Endothelial cell of umbilical vein (primary cell): Measurements from ENCODE around the gene NEUROG1.

Source experiments
- EZH2 ChIP-seq: IDR thresholded peaks from 2 replicates; pipeline ENCODE4 v1.6.1; 2012; ENCODE audit warnings: borderline replicate concordance, low read depth, mild to moderate bottlenecking, moderate library complexity, low read length, inconsistent platforms; ENCODE audit not compliant: severe bottlenecking
- FOS ChIP-seq: IDR thresholded peaks from 2 replicates; pipeline ENCODE4 v1.6.1; 2011; ENCODE audit warnings: mild to moderate bottlenecking, low read length, moderate library complexity, borderline replicate concordance; ENCODE audit not compliant: insufficient read depth
- GATA2 ChIP-seq: IDR thresholded peaks from 2 replicates; pipeline ENCODE4 v1.7.0; 2011; ENCODE audit warnings: low read depth, mild to moderate bottlenecking, moderate library complexity, mixed read lengths, low read length; ENCODE audit not compliant: insufficient read length, insufficient read depth
- JUN ChIP-seq: IDR thresholded peaks from 2 replicates; pipeline ENCODE4 v1.6.1; 2011; ENCODE audit warnings: borderline replicate concordance, low read depth; ENCODE audit not compliant: insufficient read length, insufficient read depth
- MYC ChIP-seq: IDR thresholded peaks from one replicate; pipeline ENCODE4 v1.6.1; 2011; ENCODE audit warnings: mild to moderate bottlenecking, low read depth, low read length
- POLR2A ChIP-seq: IDR thresholded peaks from 2 replicates; pipeline ENCODE4 v1.6.1; 2012; ENCODE audit warnings: low read depth, mild to moderate bottlenecking, control low read depth, low read length
- POLR2AphosphoS5 ChIP-seq: IDR thresholded peaks from 2 replicates; pipeline ENCODE4 v1.6.1; 2012; ENCODE audit warnings: low read depth, mild to moderate bottlenecking, control low read depth, low read length, moderate library complexity; ENCODE audit not compliant: insufficient read depth
- TF ChIP-seq, protein P1 (sequence below), 2 donors: IDR thresholded peaks; 1 replicate in 1 of 2; 2 replicates in 1 of 2; pipeline ENCODE4 v1.5.1; 2011; ENCODE audit warnings: low read length in 2 of 2, mild to moderate bottlenecking in 2 of 2, moderate library complexity in 2 of 2, control low read depth in 1 of 2, inconsistent platforms in 1 of 2, low read depth in 1 of 2; ENCODE audit not compliant: insufficient read depth in 1 of 2; ENCODE audit errors: extremely low read depth in 1 of 2
- TF ChIP-seq, protein P2 (sequence below): IDR thresholded peaks from 2 replicates; pipeline ENCODE4 v1.6.1; 2011; ENCODE audit not compliant: insufficient read depth, insufficient read length

GRCh38 chr5:135568923-135569360, 33.2 kb upstream of the NEUROG1 start:
- TF ChIP-seq FOS (no peak), EZH2 (no peak), POLR2A (no peak), POLR2AphosphoS5 (no peak), MYC (no peak), JUN (no peak), GATA2 (no peak)
- TF ChIP-seq, protein P1, sequence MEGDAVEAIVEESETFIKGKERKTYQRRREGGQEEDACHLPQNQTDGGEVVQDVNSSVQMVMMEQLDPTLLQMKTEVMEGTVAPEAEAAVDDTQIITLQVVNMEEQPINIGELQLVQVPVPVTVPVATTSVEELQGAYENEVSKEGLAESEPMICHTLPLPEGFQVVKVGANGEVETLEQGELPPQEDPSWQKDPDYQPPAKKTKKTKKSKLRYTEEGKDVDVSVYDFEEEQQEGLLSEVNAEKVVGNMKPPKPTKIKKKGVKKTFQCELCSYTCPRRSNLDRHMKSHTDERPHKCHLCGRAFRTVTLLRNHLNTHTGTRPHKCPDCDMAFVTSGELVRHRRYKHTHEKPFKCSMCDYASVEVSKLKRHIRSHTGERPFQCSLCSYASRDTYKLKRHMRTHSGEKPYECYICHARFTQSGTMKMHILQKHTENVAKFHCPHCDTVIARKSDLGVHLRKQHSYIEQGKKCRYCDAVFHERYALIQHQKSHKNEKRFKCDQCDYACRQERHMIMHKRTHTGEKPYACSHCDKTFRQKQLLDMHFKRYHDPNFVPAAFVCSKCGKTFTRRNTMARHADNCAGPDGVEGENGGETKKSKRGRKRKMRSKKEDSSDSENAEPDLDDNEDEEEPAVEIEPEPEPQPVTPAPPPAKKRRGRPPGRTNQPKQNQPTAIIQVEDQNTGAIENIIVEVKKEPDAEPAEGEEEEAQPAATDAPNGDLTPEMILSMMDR (IDR thresholded peaks at IDR 0.05; ENCODE audit: extremely low read depth in 1 of 2, insufficient read depth in 1 of 2, low read depth in 1 of 2, low read length in 2 of 2), result no peak
- TF ChIP-seq, protein P2, sequence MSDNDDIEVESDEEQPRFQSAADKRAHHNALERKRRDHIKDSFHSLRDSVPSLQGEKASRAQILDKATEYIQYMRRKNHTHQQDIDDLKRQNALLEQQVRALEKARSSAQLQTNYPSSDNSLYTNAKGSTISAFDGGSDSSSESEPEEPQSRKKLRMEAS, result no peak
